ENCODE measurements around the gene KPNA6. TPM values are rescaled to one million over a fixed set of nuclear protein-coding genes. Genes with fewer than 3 reads are reported as not detected.
A peak's percentile ranks its signal among the peaks of the same experiment; 100 is the strongest.

KPNA6 gene
- total and polyA plus RNA-seq, 9 of the 15 experiments (the other 6 are each of a cell fraction or from before 2014, with no cell fraction given) = 20.1 to 54.6 (median 32.2) TPM

- TF ChIP-seq ZNF436 (CRISPR knock-in tag; IDR thresholded peaks at IDR 0.05) (peak; percentile 49; the same call in 1 of the 2 replicates), CCNT2 (IDR thresholded peaks at IDR 0.05; ENCODE audit: borderline replicate concordance, extremely low read depth, insufficient read length, low read depth, low read length) (peak; percentile 90), PPARD (CRISPR knock-in tag; IDR thresholded peaks at IDR 0.05) (no peak), TBL1XR1 (IDR thresholded peaks at IDR 0.05; ENCODE audit: low read length in 2 of 2) (peak; percentile 14 to 34; a peak in 2 of 4 replicates), STAT5A (IDR thresholded peaks at IDR 0.05; ENCODE audit: borderline replicate concordance, low read length) (no peak), KLF10 (CRISPR knock-in tag; IDR thresholded peaks at IDR 0.05) (no peak), SFPQ (IDR thresholded peaks at IDR 0.05; ENCODE audit: low read depth, low read length) (no peak), GATA2 (CRISPR knock-in tag; IDR thresholded peaks at IDR 0.05) (no peak), DLX4 (CRISPR knock-in tag; IDR thresholded peaks at IDR 0.05) (no peak), RBM39 (optimal IDR thresholded peaks at IDR 0.05; ENCODE audit: low read depth, low read length) (peak; percentile 14), MITF (IDR thresholded peaks at IDR 0.05) (peak; percentile 46; the same call in 1 of the 2 replicates), STAT5B (CRISPR knock-in tag; IDR thresholded peaks at IDR 0.05) (no peak), XRCC3 (IDR thresholded peaks at IDR 0.05) (no peak), ATF3 (IDR thresholded peaks at IDR 0.05) (no peak), ATF3 (CRISPR knock-in tag; conservative IDR thresholded peaks at IDR 0.05) (0 out of 2 replicates have a peak, but pooled peaks have one; percentile 78), ZNF347 (CRISPR knock-in tag; IDR thresholded peaks at IDR 0.05; ENCODE audit: low read depth) (no peak), XRCC4 (IDR thresholded peaks at IDR 0.05; ENCODE audit: extremely low read depth, insufficient read depth, insufficient read length) (no peak), NR2C2 (CRISPR knock-in tag; IDR thresholded peaks at IDR 0.05) (peak; percentile 80; the same call in 1 of the 2 replicates), NR2C2 (tag; IDR thresholded peaks at IDR 0.05) (peak; percentile 93), CBFB (CRISPR knock-in tag; IDR thresholded peaks at IDR 0.05) (no peak), POLR3A (IDR thresholded peaks at IDR 0.05; ENCODE audit: borderline replicate concordance, extremely low read depth, insufficient read depth, insufficient read length) (no peak), SMAD1 (IDR thresholded peaks at IDR 0.05; ENCODE audit: low read depth, low read length, partially characterized antibody) (peak; percentile 24), KDM1A (IDR thresholded peaks at IDR 0.05) (no peak)
Measured at GRCh38 chr1:32179443-32180185, 71.8 kb downstream of the KPNA6 start, which contains the start of gene TXLNA (continued).
